Ovary (tissue), 3 donors: ENCODE results near the gene CARF.

Source experiments
- POLR2A ChIP-seq: fragments of 450-650 bp; IDR thresholded peaks from one replicate; pipeline ENCODE4 v1.6.1; 2017; ENCODE audit warnings: antibody characterized with exemption, mild to moderate bottlenecking, moderate library complexity
- TF ChIP-seq, protein P1 (sequence below), 3 donors: fragments of 450-650 bp in 2 of 3; fragments of 200-600 bp in 1 of 3; IDR thresholded peaks; one replicate each; pipeline versions ENCODE4 v1.5.1 to v1.8.0; 2016 to 2022; ENCODE audit warnings: antibody characterized with exemption in 3 of 3, mild to moderate bottlenecking in 1 of 3
- donor health status: DM: no; HTN: no; CAD: no.

DNA sequence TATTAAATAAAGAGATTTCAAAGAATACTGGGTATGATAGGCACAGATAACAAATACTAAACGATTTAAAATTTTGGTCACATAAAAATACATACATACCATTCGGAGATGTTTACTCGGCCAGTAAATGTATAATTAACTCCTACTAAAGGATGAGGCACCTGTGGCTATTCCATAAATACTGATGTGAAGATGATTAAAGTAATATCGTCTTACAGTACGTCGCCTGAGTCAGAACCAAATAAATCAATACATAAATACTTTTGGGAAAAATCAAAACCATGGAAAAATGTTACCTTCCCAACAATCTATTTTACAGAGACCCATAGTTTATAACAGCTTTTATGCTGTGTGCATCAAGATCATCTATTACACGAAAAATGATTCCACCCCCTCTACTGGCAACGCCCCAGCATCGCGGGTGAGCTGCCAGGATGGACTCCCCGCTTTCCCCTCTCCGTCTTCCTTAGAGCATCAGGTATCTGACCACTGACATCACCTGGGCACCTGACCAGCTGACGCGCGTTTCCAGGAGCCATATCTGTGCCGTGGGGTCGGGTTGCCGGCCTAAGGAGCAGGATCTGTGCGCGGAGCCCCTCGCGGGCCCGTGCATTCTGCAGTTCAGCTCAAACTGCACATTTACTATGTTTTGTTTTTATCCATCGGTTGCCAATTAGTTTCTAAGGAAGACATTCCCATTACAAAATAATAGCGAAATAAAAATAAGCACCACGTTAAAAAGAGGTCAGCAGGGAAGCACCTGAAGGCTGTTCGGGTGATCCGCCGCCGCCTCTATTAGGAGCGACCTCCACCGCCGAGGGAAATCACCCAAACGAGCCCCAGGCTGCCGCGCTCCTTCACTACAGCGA, 41.4 kb upstream of the CARF start:
- TF ChIP-seq, protein P1, sequence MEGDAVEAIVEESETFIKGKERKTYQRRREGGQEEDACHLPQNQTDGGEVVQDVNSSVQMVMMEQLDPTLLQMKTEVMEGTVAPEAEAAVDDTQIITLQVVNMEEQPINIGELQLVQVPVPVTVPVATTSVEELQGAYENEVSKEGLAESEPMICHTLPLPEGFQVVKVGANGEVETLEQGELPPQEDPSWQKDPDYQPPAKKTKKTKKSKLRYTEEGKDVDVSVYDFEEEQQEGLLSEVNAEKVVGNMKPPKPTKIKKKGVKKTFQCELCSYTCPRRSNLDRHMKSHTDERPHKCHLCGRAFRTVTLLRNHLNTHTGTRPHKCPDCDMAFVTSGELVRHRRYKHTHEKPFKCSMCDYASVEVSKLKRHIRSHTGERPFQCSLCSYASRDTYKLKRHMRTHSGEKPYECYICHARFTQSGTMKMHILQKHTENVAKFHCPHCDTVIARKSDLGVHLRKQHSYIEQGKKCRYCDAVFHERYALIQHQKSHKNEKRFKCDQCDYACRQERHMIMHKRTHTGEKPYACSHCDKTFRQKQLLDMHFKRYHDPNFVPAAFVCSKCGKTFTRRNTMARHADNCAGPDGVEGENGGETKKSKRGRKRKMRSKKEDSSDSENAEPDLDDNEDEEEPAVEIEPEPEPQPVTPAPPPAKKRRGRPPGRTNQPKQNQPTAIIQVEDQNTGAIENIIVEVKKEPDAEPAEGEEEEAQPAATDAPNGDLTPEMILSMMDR (IDR thresholded peaks at IDR 0.05) = peak in 1 of 3 donors; percentile 7
- no peak for TF ChIP-seq POLR2A
